Smooth muscle cell (in vitro differentiated cells): Measurements from ENCODE around the gene GRIN2A. TPM values are rescaled to one million over a fixed set of nuclear protein-coding genes. Genes with fewer than 3 reads are reported as not detected.

Experiments
- DNase-seq: peaks from one replicate; lab custom pipeline; 2025; ENCODE audit not compliant: unreplicated experiment; lab: John Stamatoyannopoulos, UW
- H2AFZ ChIP-seq: fragments of 200-600 bp; sonication (generic); 2 replicates; pipeline ENCODE4 v1.6.0; 2016; ENCODE audit warnings: antibody characterized with exemption, low read depth, mild to moderate bottlenecking
- H3F3A ChIP-seq: fragments of 200-600 bp; sonication (generic); 2 replicates; pipeline ENCODE4 v1.6.0; 2017; ENCODE audit warnings: antibody characterized with exemption, low read depth
- H3K27ac ChIP-seq: fragments of 200-600 bp; sonication (generic); 2 replicates; pipeline ENCODE4 v1.5.1; 2016; ENCODE audit warnings: low read depth, mild to moderate bottlenecking
- H3K27me3 ChIP-seq: fragments of 200-600 bp; sonication (generic); 2 replicates; pipeline ENCODE4 v1.6.1; 2016; ENCODE audit warnings: low read depth, mild to moderate bottlenecking
- H3K36me3 ChIP-seq: fragments of 200-600 bp; sonication (generic); 2 replicates; pipeline ENCODE4 v1.5.1; 2016; ENCODE audit warnings: low read depth
- H3K4me1 ChIP-seq: fragments of 200-600 bp; sonication (generic); 2 replicates; pipeline ENCODE4 v1.5.1; 2016; ENCODE audit warnings: low read depth
- H3K4me2 ChIP-seq: fragments of 200-600 bp; sonication (generic); 2 replicates; pipeline ENCODE4 v1.6.0; 2016; ENCODE audit warnings: mild to moderate bottlenecking
- H3K4me3 ChIP-seq: fragments of 200-600 bp; sonication (generic); 2 replicates; pipeline ENCODE4 v1.5.1; 2016; ENCODE audit warnings: mild to moderate bottlenecking
- H3K79me2 ChIP-seq: fragments of 200-600 bp; sonication (generic); 2 replicates; pipeline ENCODE4 v1.6.0; 2016; ENCODE audit warnings: low read depth, mild to moderate bottlenecking
- H3K9ac ChIP-seq: fragments of 200-600 bp; sonication (generic); 2 replicates; pipeline ENCODE4 v1.6.0; 2016; ENCODE audit warnings: low read depth
- H3K9me3 ChIP-seq: fragments of 200-600 bp; sonication (generic); replicated peaks from 2 replicates; pipeline ENCODE4 v1.5.1; 2016; ENCODE audit warnings: low read depth
- H4K20me1 ChIP-seq: fragments of 200-600 bp; sonication (generic); 2 replicates; pipeline ENCODE4 v1.6.0; 2016; ENCODE audit warnings: low read depth
- WGBS: methylation state at CpG from one replicate; pipeline ENCODE4 v1.1.7; 2016; ENCODE audit warnings: low lambda C conversion rate; 5-methylcytosine and 5-hydroxymethylcytosine counted together
- polyA plus RNA-seq: library from polyadenylated mRNA; unstranded; fragments of >200 nt; fragmentation: Nextera tagmentation; extraction: Ambion mirVana; gene quantifications from 2 replicates; pipeline ENCODE4 v1.2.1, GENCODE V29; 2016
- total RNA-seq: library from RNA; depleted of rRNA; stranded (reverse); fragments of >200 nt; gene quantifications from 2 replicates; pipeline ENCODE4 v1.2.3, GENCODE V29; 2014
- TF ChIP-seq, protein P1 (sequence below): fragments of 200-600 bp; sonication (generic); IDR thresholded peaks from 2 replicates; pipeline ENCODE4 v1.5.1; 2017; ENCODE audit warnings: borderline replicate concordance, mild to moderate bottlenecking, antibody characterized with exemption; ENCODE audit not compliant: insufficient read depth, poor library complexity, severe bottlenecking

The GRIN2A gene
- total and polyA plus RNA-seq, 2 experiments from 2014 or later: 0.02 to 0.13 TPM

- no peak overlapping the region for H2AFZ ChIP-seq
- no peak overlapping the region for H3K4me2 ChIP-seq
- no peaks in the 10 kb centered on the region for H3K9me3 ChIP-seq
- H3F3A ChIP-seq: no peaks in the 10 kb centered on the region
- H3K36me3 ChIP-seq: no peaks in the 10 kb centered on the region
- TF ChIP-seq, protein P1, sequence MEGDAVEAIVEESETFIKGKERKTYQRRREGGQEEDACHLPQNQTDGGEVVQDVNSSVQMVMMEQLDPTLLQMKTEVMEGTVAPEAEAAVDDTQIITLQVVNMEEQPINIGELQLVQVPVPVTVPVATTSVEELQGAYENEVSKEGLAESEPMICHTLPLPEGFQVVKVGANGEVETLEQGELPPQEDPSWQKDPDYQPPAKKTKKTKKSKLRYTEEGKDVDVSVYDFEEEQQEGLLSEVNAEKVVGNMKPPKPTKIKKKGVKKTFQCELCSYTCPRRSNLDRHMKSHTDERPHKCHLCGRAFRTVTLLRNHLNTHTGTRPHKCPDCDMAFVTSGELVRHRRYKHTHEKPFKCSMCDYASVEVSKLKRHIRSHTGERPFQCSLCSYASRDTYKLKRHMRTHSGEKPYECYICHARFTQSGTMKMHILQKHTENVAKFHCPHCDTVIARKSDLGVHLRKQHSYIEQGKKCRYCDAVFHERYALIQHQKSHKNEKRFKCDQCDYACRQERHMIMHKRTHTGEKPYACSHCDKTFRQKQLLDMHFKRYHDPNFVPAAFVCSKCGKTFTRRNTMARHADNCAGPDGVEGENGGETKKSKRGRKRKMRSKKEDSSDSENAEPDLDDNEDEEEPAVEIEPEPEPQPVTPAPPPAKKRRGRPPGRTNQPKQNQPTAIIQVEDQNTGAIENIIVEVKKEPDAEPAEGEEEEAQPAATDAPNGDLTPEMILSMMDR: no peak
- DNase-seq: no peak
- no peak overlapping the region for H3K9ac ChIP-seq
- H3K4me3 ChIP-seq: no peak overlapping the region
- WGBS: 68% methylated on average over 8 of the region's 8 CpGs
- H4K20me1 ChIP-seq: no peaks in the 10 kb centered on the region
- H3K79me2 ChIP-seq: no peaks in the 10 kb centered on the region
- no peaks in the 10 kb centered on the region for H3K27me3 ChIP-seq
- H3K27ac ChIP-seq: no peak overlapping the region
- H3K4me1 ChIP-seq: no peaks in the 10 kb centered on the region
These were observed 322.4 kb downstream of the GRIN2A start for GRCh38 chr16:9859701-9860327.

- no peaks in the 10 kb centered on the region for H3K9me3 ChIP-seq
- H2AFZ ChIP-seq: no peak overlapping the region
- WGBS: 52% methylated on average over 2 of the region's 2 CpGs
- H3K27ac ChIP-seq: no peak overlapping the region
- no peak overlapping the region for H3K9ac ChIP-seq
- H3K36me3 ChIP-seq: no peaks in the 10 kb centered on the region
- no peaks in the 10 kb centered on the region for H3K79me2 ChIP-seq
- no peaks in the 10 kb centered on the region for H3K4me1 ChIP-seq
- no peaks in the 10 kb centered on the region for H3K27me3 ChIP-seq
- DNase-seq: no peak
- H4K20me1 ChIP-seq: no peaks in the 10 kb centered on the region
- no peak overlapping the region for H3K4me3 ChIP-seq
- no peak overlapping the region for H3K4me2 ChIP-seq
- no peaks in the 10 kb centered on the region for H3F3A ChIP-seq
- TF ChIP-seq, protein P1: no peak
These were observed 327.6 kb downstream of the GRIN2A start for GRCh38 chr16:9854675-9855074.

DNA sequence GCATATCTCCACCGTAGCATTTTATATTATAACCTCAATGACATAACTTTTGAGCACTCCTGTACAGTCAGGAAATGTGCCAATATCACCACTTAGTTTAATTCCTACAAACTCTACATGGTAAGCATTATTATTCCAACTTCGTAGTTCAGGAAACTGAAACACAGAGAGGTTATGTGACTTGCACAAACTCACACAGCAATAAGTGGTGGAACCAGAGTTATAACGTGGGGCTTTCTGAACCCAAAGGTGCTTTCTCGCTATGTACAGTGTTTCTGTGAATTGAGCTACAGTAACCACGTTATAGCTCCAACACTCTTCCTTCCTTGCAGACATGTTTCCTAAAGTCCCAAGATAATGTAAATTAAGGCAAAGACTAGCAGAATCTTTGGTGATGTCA lies 330.2 kb downstream of the GRIN2A start:
- no peaks in the 10 kb centered on the region for H3K27me3 ChIP-seq
- no peak overlapping the region for H3K9ac ChIP-seq
- no peak overlapping the region for H3K27ac ChIP-seq
- no peak overlapping the region for H3K4me3 ChIP-seq
- no peaks in the 10 kb centered on the region for H3K79me2 ChIP-seq
- no peak overlapping the region for H3K4me2 ChIP-seq
- H3K9me3 ChIP-seq: no peaks in the 10 kb centered on the region
- 88% methylated on average over 5 of the region's 5 CpGs for WGBS
- TF ChIP-seq, protein P1: no peak
- no peaks in the 10 kb centered on the region for H3K4me1 ChIP-seq
- no peaks in the 10 kb centered on the region for H3K36me3 ChIP-seq
- no peaks in the 10 kb centered on the region for H4K20me1 ChIP-seq
- H3F3A ChIP-seq: no peaks in the 10 kb centered on the region
- no peak overlapping the region for H2AFZ ChIP-seq
- DNase-seq: no peak

- 85% methylated on average over 9 of the region's 9 CpGs for WGBS
- Histone ChIP-seq H3F3A (no peaks in the 10 kb centered on the region), H3K4me2 (no peak overlapping the region), H2AFZ (no peak overlapping the region), H3K36me3 (no peaks in the 10 kb centered on the region), H4K20me1 (no peaks in the 10 kb centered on the region), H3K9me3 (no peaks in the 10 kb centered on the region), H3K27ac (no peak overlapping the region), H3K9ac (no peak overlapping the region), H3K79me2 (no peaks in the 10 kb centered on the region), H3K27me3 (no peaks in the 10 kb centered on the region), H3K4me3 (no peak overlapping the region), H3K4me1 (no peaks in the 10 kb centered on the region)
- DNase-seq: no peak
- TF ChIP-seq, protein P1: no peak
These were observed 331.4 kb downstream of the GRIN2A start for GRCh38 chr16:9850817-9851216.
